Activated B cell treated with CpG ODN at 0.5 μM for 24 hours (primary cell): Measurements from ENCODE around the gene EGFR. TPM values are rescaled to one million over a fixed set of nuclear protein-coding genes. Genes with fewer than 3 reads are reported as not detected.

Experiments used
- ATAC-seq: fragments of 200-7000 bp; cut with Tn5 transposase; one replicate; pipeline ENCODE4 v1.10.0; 2021; ENCODE audit warnings: low read depth, mild to moderate bottlenecking, moderate library complexity
- CTCF ChIA-PET: fragments of 350-600 bp; sonication (Branson Sonifier 250); formaldehyde crosslinking; loops from one replicate; lab custom pipeline; 2021; ENCODE audit warnings: antibody characterized with exemption; lab: Charles Lee
- POLR2A ChIA-PET: fragments of 350-600 bp; sonication (Branson Sonifier 250); formaldehyde crosslinking; loops from one replicate; lab custom pipeline; 2021; ENCODE audit warnings: antibody characterized with exemption; lab: Charles Lee
- DNase-seq: peaks from one replicate; pipeline ENCODE4 v3.0.0; 2022
- H3K27ac Mint-ChIP-seq: one replicate; pipeline ENCODE4 v1.8.0; 2020; ENCODE audit warnings: mixed read lengths
- H3K27me3 Mint-ChIP-seq: one replicate; pipeline ENCODE4 v1.8.0; 2021; ENCODE audit warnings: mixed read lengths
- H3K36me3 Mint-ChIP-seq: one replicate; pipeline ENCODE4 v1.8.0; 2021; ENCODE audit warnings: low read depth, mixed read lengths
- H3K4me1 Mint-ChIP-seq: one replicate; pipeline ENCODE4 v1.8.0; 2021; ENCODE audit warnings: mixed read lengths
- H3K4me3 Mint-ChIP-seq: one replicate; pipeline ENCODE4 v1.8.0; 2020; ENCODE audit warnings: mild to moderate bottlenecking, mixed read lengths
- H3K9me3 Mint-ChIP-seq: one replicate; pipeline ENCODE4 v1.8.0; 2020; ENCODE audit warnings: mixed read lengths
- intact Hi-C: fragments of 100-400 bp; cut with micrococcal nuclease; formaldehyde crosslinking; loops from one replicate; pipeline ENCODE4 v1.15.1; 2024
- total RNA-seq: library from RNA; stranded (reverse); gene quantifications from 2 replicates; pipeline ENCODE4 v1.2.3, GENCODE V29; 2022
- TF ChIP-seq, protein P1 (sequence below): fragments of 200-600 bp; IDR thresholded peaks from one replicate; pipeline ENCODE4 v1.8.0; 2022; ENCODE audit warnings: antibody characterized with exemption, mild to moderate bottlenecking

Gene EGFR
- total RNA-seq, 1 donor from 2014 or later, result not detected

DNA sequence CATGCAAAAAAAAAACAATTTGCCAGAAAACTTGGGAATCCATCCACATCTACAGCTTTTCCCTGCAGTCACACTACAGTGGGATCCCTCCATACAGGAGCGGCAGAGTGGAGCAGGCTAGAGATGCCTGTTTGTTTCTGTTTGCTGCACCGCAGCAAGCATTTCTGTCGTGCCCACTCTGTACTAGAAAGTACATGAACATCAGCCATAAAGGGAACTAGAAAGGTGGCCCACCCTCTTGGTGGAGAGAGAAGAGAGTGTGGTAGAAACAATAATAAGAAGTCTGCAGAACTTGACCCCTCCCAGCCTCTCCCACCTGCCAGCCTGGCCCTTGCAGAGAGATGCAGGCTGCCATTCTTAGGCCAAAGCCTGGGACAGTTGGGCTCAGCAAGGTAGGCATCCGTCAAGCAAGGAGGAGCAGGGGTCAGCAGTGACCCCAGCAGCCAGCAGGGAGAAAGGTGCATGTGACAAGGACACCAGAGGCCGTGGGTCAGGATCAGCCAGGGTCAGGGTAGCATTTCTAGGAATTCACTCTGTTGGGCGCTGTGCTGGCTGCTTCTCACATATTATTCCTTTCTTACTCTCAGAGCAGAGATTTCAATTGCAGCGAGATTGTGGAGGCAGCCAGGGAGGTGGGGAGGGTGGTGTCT lies 171.8 kb downstream of the EGFR start:
- ChIA-PET CTCF (no interaction called here), POLR2A (no interaction called here)
- H3K36me3 Mint-ChIP-seq, result no peaks in the 10 kb centered on the region
- H3K27me3 Mint-ChIP-seq, result peaks cover 8% of the 10 kb centered on the region
- TF ChIP-seq, protein P1, sequence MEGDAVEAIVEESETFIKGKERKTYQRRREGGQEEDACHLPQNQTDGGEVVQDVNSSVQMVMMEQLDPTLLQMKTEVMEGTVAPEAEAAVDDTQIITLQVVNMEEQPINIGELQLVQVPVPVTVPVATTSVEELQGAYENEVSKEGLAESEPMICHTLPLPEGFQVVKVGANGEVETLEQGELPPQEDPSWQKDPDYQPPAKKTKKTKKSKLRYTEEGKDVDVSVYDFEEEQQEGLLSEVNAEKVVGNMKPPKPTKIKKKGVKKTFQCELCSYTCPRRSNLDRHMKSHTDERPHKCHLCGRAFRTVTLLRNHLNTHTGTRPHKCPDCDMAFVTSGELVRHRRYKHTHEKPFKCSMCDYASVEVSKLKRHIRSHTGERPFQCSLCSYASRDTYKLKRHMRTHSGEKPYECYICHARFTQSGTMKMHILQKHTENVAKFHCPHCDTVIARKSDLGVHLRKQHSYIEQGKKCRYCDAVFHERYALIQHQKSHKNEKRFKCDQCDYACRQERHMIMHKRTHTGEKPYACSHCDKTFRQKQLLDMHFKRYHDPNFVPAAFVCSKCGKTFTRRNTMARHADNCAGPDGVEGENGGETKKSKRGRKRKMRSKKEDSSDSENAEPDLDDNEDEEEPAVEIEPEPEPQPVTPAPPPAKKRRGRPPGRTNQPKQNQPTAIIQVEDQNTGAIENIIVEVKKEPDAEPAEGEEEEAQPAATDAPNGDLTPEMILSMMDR, result no peak
- DNase-seq (no peak), ATAC-seq (no peak)
- H3K4me3 Mint-ChIP-seq, result no peak overlapping the region
- H3K9me3 Mint-ChIP-seq, result no peaks in the 10 kb centered on the region
- H3K4me1 Mint-ChIP-seq, result no peaks in the 10 kb centered on the region
- no peak overlapping the region for H3K27ac Mint-ChIP-seq
- intact Hi-C loops, result no loop called here

DNA sequence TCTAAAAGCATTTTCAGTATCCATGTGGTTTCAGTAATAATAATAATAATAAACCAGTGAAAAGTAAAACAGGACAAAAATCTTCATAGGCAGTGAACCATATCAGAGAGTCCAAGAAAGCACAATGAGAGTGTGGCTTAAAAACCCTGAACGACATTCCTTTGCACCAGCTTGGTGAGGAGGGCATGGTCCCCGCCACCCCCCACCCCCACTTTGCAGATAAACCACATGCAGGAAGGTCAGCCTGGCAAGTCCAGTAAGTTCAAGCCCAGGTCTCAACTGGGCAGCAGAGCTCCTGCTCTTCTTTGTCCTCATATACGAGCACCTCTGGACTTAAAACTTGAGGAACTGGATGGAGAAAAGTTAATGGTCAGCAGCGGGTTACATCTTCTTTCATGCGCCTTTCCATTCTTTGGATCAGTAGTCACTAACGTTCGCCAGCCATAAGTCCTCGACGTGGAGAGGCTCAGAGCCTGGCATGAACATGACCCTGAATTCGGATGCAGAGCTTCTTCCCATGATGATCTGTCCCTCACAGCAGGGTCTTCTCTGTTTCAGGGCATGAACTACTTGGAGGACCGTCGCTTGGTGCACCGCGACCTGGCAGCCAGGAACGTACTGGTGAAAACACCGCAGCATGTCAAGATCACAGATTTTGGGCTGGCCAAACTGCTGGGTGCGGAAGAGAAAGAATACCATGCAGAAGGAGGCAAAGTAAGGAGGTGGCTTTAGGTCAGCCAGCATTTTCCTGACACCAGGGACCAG lies 172.5 kb downstream of the EGFR start:
- Mint-ChIP-seq H3K27ac (no peak overlapping the region), H3K9me3 (no peaks in the 10 kb centered on the region), H3K27me3 (peaks cover 8% of the 10 kb centered on the region), H3K4me1 (no peaks in the 10 kb centered on the region), H3K36me3 (no peaks in the 10 kb centered on the region), H3K4me3 (no peak overlapping the region)
- ChIA-PET POLR2A (no interaction called here), CTCF (no interaction called here)
- intact Hi-C loops, result no loop called here
- DNase-seq, result no peak
- no peak for ATAC-seq
- TF ChIP-seq, protein P1, result no peak

DNA sequence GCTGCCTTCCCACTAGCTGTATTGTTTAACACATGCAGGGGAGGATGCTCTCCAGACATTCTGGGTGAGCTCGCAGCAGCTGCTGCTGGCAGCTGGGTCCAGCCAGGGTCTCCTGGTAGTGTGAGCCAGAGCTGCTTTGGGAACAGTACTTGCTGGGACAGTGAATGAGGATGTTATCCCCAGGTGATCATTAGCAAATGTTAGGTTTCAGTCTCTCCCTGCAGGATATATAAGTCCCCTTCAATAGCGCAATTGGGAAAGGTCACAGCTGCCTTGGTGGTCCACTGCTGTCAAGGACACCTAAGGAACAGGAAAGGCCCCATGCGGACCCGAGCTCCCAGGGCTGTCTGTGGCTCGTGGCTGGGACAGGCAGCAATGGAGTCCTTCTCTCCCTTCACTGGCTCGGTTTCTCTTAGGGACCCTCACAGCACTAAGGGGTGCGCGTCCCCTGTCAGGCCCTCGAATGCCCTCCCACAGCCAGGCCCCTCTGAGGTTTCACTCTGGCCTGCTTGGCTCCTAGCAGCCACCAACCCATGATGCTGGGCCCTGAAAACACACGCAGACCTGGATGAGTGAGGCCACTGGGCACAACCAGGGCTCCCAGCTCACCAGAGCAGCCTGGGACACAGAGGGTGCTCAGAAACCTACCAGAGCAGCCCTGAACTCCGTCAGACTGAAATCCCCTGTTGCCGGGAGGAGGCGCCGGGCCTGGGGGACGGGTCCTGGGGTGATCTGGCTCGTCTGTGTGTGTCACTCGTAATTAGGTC lies 173.3 kb downstream of the EGFR start:
- ATAC-seq (no peak), DNase-seq (no peak)
- Mint-ChIP-seq H3K4me1 (no peaks in the 10 kb centered on the region), H3K9me3 (no peaks in the 10 kb centered on the region), H3K4me3 (no peak overlapping the region), H3K27ac (no peak overlapping the region), H3K36me3 (no peaks in the 10 kb centered on the region), H3K27me3 (peaks cover 4% of the 10 kb centered on the region)
- CTCF ChIA-PET, result interaction anchor here (1.2 kb wide), 1 partner anchor 63 kb away, joined by 3 read pairs; no protein-coding TSS in a partner anchor
- TF ChIP-seq, protein P1, result no peak
- POLR2A ChIA-PET, result no interaction called here
- intact Hi-C loops, result no loop called here

DNA sequence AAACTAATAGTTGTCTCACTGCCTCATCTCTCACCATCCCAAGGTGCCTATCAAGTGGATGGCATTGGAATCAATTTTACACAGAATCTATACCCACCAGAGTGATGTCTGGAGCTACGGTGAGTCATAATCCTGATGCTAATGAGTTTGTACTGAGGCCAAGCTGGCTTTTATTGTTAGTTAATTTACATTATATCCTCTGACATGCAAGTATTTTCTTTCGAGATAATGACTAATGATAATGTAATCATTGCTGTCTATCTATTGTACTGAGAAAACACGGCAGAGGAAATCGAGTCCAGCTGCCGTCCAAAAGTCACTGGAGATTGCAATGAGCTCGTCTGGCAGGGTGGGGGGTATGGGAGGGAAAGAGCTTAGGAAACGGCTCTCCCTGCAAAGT lies 173.9 kb downstream of the EGFR start:
- ChIA-PET POLR2A (no interaction called here), CTCF (interaction anchor here (1.2 kb wide), 1 partner anchor 62 kb away, joined by 3 read pairs; no protein-coding TSS in a partner anchor)
- H3K27me3 Mint-ChIP-seq, result peaks cover 3% of the 10 kb centered on the region

More for the DNA sequence above, 173.9 kb downstream of the EGFR start:
- TF ChIP-seq, protein P1, result no peak
- ATAC-seq (no peak), DNase-seq (no peak)
- H3K27ac Mint-ChIP-seq, result no peak overlapping the region
- H3K4me1 Mint-ChIP-seq, result no peaks in the 10 kb centered on the region
- H3K9me3 Mint-ChIP-seq, result no peaks in the 10 kb centered on the region
- no peaks in the 10 kb centered on the region for H3K36me3 Mint-ChIP-seq
- intact Hi-C loops, result no loop called here
- no peak overlapping the region for H3K4me3 Mint-ChIP-seq
